MCF 10A (cell line): ENCODE results near the gene ZMYND10. TPM values are rescaled to one million over a fixed set of nuclear protein-coding genes. Genes with fewer than 3 reads are reported as not detected.

Experiments
- BruUV-seq: library from RNA; stranded (reverse); fragments of 400-500 nt; replicated peaks from 2 replicates; lab custom pipeline; 2021; lab: Mats Ljungman, UMichigan
- CTCF ChIA-PET: fragments of 300-600 bp; sonication (Branson Sonifier 250); formaldehyde crosslinking; extraction: SDS; loops from one replicate; lab custom pipeline; 2021; ENCODE audit warnings: antibody characterized with exemption, inconsistent platforms; lab: Yijun Ruan, JAX
- POLR2A ChIA-PET: fragments of 300-600, 350-650 bp; sonication (Branson Sonifier 250); formaldehyde crosslinking; extraction: SDS; loops from one replicate; lab custom pipeline; 2020; ENCODE audit warnings: antibody characterized with exemption, inconsistent platforms; lab: Yijun Ruan, JAX
- DNase-seq: peaks from one replicate; pipeline ENCODE4 v3.0.0-alpha.2; 2018; ENCODE audit not compliant: unreplicated experiment
- H3K27ac Mint-ChIP-seq: one replicate; pipeline ENCODE4 v1.8.0; 2022; ENCODE audit warnings: mild to moderate bottlenecking, low read depth, mixed read lengths; ENCODE audit not compliant: unreplicated experiment
- H3K27me3 Mint-ChIP-seq: one replicate; pipeline ENCODE4 v1.8.0; 2022; ENCODE audit warnings: mixed read lengths; ENCODE audit not compliant: insufficient read depth, unreplicated experiment
- H3K36me3 Mint-ChIP-seq: one replicate; pipeline ENCODE4 v1.8.0; 2022; ENCODE audit warnings: mild to moderate bottlenecking, moderate library complexity, mixed read lengths; ENCODE audit not compliant: insufficient read depth, unreplicated experiment
- H3K4me1 Mint-ChIP-seq: one replicate; pipeline ENCODE4 v1.8.0; 2022; ENCODE audit warnings: mixed read lengths; ENCODE audit not compliant: insufficient read depth, unreplicated experiment
- H3K4me3 Mint-ChIP-seq: one replicate; pipeline ENCODE4 v1.8.0; 2022; ENCODE audit warnings: mild to moderate bottlenecking, moderate library complexity, mixed read lengths; ENCODE audit not compliant: unreplicated experiment
- H3K9me3 Mint-ChIP-seq: one replicate; pipeline ENCODE4 v1.8.0; 2022; ENCODE audit warnings: mixed read lengths; ENCODE audit not compliant: unreplicated experiment
- intact Hi-C: fragments of 100-400 bp; cut with micrococcal nuclease; formaldehyde crosslinking; loops from 2 replicates; pipeline ENCODE4 v1.14.1; 2022
- total RNA-seq: library from RNA; stranded (reverse); gene quantifications from 2 replicates; pipeline ENCODE4 v1.2.3, GENCODE V29; 2022
- TF ChIP-seq, protein P1 (sequence below): fragments of 200-600 bp; IDR thresholded peaks from one replicate; pipeline ENCODE4 v1.8.0; 2022; ENCODE audit warnings: antibody characterized with exemption, mild to moderate bottlenecking; ENCODE audit not compliant: unreplicated experiment

ZMYND10 gene
- total RNA-seq, 1 experiment from 2014 or later, result 0.68 TPM

DNA sequence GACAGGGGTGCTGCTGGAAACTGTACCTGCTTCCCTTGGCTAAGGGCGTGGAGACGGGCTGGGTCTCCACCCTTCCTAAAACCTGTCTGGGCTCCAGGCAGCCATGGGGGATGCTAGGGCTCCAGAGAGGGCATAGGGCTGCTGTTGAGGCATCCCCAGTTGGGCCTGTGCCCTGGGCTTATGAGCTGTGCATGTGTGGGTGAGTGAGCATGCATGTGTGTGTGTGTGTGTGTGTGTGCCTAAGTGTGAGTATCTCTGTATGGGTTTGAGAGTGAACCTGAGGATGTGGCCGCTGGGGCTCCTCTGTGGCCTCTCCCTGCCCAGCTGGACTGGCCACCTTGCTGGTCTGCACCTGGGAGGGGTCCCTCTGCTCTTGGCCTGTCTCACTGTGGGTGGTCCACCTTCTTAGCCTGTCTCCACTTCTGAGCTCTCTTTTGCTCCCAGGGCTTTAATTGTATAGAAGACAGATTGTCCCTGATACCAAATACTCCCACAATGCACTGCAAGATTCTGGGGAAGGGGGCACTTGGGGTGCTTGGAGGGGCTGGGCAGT lies 25.7 kb upstream of the ZMYND10 start:
- CTCF ChIA-PET, result interaction anchor here (0.5 to 2.9 kb wide), 10 partner anchors 22 to 1098 kb away, joined by 3 to 15 read pairs (median 3); no protein-coding TSS in a partner anchor
- Mint-ChIP-seq H3K36me3 (no peaks in the 10 kb centered on the region), H3K27me3 (peaks cover 33% of the 10 kb centered on the region), H3K27ac (no peak overlapping the region), H3K4me3 (no peak overlapping the region), H3K4me1 (peaks cover 6% of the 10 kb centered on the region), H3K9me3 (no peaks in the 10 kb centered on the region)
- BruUV-seq, result no TSS peak
- POLR2A ChIA-PET, result interaction anchor here (0.6 to 0.9 kb wide), 2 partner anchors 103 to 179 kb away, joined by 3 to 4 read pairs; no protein-coding TSS in a partner anchor
- TF ChIP-seq, protein P1, sequence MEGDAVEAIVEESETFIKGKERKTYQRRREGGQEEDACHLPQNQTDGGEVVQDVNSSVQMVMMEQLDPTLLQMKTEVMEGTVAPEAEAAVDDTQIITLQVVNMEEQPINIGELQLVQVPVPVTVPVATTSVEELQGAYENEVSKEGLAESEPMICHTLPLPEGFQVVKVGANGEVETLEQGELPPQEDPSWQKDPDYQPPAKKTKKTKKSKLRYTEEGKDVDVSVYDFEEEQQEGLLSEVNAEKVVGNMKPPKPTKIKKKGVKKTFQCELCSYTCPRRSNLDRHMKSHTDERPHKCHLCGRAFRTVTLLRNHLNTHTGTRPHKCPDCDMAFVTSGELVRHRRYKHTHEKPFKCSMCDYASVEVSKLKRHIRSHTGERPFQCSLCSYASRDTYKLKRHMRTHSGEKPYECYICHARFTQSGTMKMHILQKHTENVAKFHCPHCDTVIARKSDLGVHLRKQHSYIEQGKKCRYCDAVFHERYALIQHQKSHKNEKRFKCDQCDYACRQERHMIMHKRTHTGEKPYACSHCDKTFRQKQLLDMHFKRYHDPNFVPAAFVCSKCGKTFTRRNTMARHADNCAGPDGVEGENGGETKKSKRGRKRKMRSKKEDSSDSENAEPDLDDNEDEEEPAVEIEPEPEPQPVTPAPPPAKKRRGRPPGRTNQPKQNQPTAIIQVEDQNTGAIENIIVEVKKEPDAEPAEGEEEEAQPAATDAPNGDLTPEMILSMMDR, result no peak
- no peak for DNase-seq
- intact Hi-C loops, result no loop called here

DNA sequence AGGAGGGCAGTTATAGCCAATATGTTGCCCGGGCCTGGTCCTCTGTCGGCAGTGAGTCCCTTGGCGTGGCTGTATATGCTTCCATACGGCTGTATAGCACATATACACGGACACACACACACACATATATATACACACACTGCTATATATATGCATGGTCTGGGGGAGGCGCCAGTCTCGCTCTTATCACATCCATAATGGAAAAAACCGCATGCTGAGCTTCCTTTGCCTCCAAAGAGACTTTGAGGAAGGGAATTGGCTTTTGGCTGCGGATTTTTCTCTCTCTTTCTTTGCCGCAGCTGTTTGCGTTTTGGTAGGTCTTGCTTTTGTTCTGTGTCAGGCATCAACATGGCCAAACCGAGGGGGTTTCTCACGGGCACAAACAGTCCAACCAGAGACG lies 25.1 kb upstream of the ZMYND10 start:
- BruUV-seq, result no TSS peak
- peaks cover 6% of the 10 kb centered on the region for H3K4me1 Mint-ChIP-seq
- no peaks in the 10 kb centered on the region for H3K9me3 Mint-ChIP-seq
- DNase-seq, result peak; percentile 50
- intact Hi-C loops, result loop anchor here (1.0 kb wide), 1 partner anchor 172 kb away; no protein-coding TSS in a partner anchor
- peaks cover 33% of the 10 kb centered on the region for H3K27me3 Mint-ChIP-seq
- ChIA-PET POLR2A (interaction anchor here (0.9 kb wide), 1 partner anchor 104 kb away, joined by 4 read pairs; no protein-coding TSS in a partner anchor), CTCF (interaction anchor here (0.5 to 2.9 kb wide), 9 partner anchors 21 to 179 kb away, joined by 3 to 15 read pairs (median 3); no protein-coding TSS in a partner anchor)
- H3K36me3 Mint-ChIP-seq, result no peaks in the 10 kb centered on the region
- TF ChIP-seq, protein P1, result no peak
- H3K4me3 Mint-ChIP-seq, result no peak overlapping the region
- H3K27ac Mint-ChIP-seq, result no peak overlapping the region

DNA sequence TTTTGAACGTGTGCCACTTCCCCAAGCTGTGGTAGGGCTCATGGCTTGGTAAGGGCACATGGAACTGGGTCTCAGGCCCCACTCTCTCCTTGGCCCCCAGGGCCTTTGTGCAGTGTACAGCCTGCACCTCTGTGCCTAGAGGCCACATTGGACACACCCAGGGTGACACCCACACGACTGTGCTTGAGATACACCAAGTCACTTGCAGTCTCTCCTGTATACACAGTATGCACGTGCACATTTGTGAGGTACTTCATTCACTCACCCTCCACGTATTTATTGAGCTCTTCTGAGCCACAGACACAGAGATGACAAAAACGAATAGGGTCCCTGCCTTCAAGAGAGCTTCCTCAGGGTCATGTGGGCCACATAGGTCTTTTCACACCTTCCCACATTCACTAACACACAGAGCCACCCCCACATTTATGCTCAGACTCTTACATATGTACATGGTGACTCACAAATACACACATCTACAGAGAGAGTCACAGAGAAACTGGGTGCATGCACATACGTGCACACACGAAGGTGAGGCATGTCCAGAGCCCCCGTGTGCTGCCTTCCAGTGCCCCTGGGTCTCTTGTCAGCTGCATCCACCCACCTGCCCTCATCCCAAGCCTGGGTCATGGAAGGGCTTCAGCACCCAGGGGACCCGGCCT lies 23.6 kb upstream of the ZMYND10 start:
- H3K27ac Mint-ChIP-seq, result no peak overlapping the region
- H3K36me3 Mint-ChIP-seq, result no peaks in the 10 kb centered on the region
- TF ChIP-seq, protein P1, result no peak
- no TSS peak for BruUV-seq
- DNase-seq, result no peak
- H3K9me3 Mint-ChIP-seq, result no peaks in the 10 kb centered on the region
- peaks cover 33% of the 10 kb centered on the region for H3K27me3 Mint-ChIP-seq
- H3K4me3 Mint-ChIP-seq, result no peak overlapping the region
- intact Hi-C loops, result no loop called here
- ChIA-PET POLR2A (no interaction called here), CTCF (interaction anchor here (0.6 to 2.9 kb wide), 9 partner anchors 14 to 244 kb away, joined by 3 to 15 read pairs (median 3); partner anchors contain the start of gene CISH)
- peaks cover 6% of the 10 kb centered on the region for H3K4me1 Mint-ChIP-seq

DNA sequence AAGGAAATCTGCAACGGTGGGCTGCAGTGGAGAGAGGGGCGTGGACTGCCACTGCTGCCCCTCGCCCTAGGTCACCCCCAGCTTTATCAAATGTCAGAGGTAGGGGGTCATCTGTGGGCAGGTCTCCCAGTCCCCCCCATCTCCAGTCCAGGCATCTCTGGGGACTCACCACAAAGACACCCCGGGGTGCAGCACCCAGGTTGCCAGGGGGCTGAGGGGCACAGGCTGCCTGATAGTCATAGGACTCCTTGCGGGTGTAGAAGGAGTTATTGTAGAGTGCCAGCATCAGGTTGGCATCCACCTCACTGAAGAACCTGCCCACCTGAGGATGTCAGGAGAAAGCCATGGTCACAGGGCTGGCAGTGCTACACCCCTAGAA lies 20.3 kb upstream of the ZMYND10 start:
- BruUV-seq, result no TSS peak
- intact Hi-C loops, result no loop called here
- H3K4me1 Mint-ChIP-seq, result no peaks in the 10 kb centered on the region
- no peaks in the 10 kb centered on the region for H3K9me3 Mint-ChIP-seq
- H3K27me3 Mint-ChIP-seq, result no peaks in the 10 kb centered on the region
- CTCF ChIA-PET, result interaction anchor here (1.0 to 1.2 kb wide), 3 partner anchors 9 to 177 kb away, joined by 3 to 6 read pairs (median 5); no protein-coding TSS in a partner anchor
- no peaks in the 10 kb centered on the region for H3K36me3 Mint-ChIP-seq
- H3K4me3 Mint-ChIP-seq, result peak overlapping the region; percentile 67
- TF ChIP-seq, protein P1, result no peak
- POLR2A ChIA-PET, result interaction anchor here (0.8 kb wide), 1 partner anchor 203 kb away, joined by 4 read pairs; the partner anchor contains the start of gene HEMK1
- H3K27ac Mint-ChIP-seq, result peak overlapping the region; percentile 57
- DNase-seq, result no peak
